LNCAP (cell line): ENCODE data around the gene NNMT.

Experiments used
- TF ChIP-seq, protein P1 (sequence below): fragments of 450-650 bp; IDR thresholded peaks from 2 replicates; pipeline ENCODE4 v1.5.1; 2017; ENCODE audit warnings: mild to moderate bottlenecking

Gene NNMT

DNA sequence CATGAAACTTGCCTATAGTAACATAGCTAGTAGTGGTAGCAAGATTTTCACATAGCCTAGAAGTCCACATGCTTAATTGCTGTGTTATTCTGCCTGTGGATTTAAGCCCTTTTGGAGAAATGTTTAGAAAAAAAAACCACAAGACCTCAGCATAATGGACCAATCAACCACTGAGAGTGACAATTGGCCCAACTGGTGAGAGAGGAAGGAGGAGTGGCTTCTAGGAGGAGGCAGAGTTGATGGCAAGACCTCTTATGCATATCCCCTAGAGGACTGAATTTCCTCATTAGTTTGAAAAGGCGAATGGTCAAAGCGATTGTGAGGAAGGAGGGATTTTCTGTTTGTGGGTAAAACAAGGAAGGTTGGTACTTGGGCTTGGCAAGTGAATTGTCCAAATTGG is 30.6 kb downstream of the NNMT start:
- TF ChIP-seq, protein P1, sequence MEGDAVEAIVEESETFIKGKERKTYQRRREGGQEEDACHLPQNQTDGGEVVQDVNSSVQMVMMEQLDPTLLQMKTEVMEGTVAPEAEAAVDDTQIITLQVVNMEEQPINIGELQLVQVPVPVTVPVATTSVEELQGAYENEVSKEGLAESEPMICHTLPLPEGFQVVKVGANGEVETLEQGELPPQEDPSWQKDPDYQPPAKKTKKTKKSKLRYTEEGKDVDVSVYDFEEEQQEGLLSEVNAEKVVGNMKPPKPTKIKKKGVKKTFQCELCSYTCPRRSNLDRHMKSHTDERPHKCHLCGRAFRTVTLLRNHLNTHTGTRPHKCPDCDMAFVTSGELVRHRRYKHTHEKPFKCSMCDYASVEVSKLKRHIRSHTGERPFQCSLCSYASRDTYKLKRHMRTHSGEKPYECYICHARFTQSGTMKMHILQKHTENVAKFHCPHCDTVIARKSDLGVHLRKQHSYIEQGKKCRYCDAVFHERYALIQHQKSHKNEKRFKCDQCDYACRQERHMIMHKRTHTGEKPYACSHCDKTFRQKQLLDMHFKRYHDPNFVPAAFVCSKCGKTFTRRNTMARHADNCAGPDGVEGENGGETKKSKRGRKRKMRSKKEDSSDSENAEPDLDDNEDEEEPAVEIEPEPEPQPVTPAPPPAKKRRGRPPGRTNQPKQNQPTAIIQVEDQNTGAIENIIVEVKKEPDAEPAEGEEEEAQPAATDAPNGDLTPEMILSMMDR, result no peak

DNA sequence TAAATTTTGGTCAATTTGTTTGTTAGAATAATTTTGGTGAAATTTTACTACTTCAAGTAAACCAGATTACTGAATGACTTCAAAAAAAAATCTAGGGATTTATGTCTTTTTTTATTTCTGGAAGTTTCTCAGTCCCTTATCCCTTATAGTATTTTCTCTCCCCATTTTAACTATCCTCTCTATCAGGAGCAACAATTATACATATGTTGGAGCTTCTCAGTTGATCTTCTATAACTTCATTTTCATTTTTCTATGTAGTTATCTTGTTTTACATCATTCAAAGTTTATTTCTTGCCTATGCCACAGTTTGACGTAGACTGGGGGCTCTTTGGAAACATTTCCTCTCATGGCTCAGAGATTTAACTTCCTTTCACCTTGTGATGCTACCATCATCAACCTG is 34.2 kb downstream of the NNMT start:
- TF ChIP-seq, protein P1, result no peak

DNA sequence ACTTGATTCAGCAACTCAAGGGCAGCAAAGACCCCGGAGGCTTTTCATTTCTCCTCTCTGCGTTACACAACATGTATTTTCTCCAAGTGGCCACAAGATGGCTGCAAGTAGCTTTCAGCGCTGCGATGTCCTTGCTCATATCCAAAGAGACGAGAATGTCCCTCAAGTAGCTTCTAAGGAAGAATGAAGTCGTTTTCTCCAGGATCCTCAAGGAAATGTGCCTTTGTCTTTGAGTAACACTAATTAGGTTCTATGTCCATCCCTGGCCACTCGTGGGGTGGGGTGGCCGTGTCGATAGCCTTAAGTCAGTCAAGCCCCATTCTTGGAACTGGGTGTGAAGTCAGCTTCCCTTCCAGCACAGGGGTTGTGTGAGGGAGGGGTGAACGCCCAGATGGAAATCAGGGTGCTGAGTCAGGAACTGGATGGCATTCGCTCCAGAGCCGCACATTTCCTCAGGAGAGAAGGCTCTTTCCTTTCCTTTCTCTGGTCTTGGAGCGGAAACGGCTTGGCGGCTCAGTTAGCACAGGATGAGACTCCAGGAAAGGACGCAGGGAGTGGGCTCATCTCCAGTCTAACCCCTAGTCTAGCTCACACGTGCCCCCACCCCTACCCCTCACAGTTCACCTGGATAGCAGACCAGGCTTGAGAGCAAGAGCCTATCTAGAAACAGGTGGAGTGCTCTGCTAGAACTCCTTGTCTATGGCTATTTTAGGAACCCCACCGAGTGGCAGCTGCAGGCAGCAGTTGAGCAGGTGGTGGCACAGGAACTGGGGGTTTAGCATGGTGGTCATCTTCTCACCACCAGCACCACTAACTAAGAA is 44.3 kb downstream of the NNMT start:
- TF ChIP-seq, protein P1, result peak; percentile 84

DNA sequence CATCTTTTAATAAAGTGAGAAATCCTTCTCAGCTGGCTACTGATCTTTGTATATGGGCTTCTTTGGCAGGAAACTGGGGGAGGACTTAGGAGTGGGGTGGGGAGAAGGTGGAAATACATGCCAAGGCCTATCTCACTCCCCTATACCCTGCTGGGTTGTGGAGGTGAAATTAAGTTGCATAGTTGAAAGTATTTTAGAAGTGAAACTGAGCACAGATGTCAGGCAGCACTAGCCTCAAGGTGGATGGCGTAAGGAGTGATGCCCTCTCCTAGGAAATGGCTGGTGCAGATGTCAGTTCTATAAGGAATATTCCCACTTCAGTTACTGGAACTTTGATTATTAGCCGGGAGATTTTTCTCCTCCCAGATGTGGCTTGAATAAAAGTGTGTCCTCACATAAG is 46.3 kb downstream of the NNMT start:
- TF ChIP-seq, protein P1, result no peak

DNA sequence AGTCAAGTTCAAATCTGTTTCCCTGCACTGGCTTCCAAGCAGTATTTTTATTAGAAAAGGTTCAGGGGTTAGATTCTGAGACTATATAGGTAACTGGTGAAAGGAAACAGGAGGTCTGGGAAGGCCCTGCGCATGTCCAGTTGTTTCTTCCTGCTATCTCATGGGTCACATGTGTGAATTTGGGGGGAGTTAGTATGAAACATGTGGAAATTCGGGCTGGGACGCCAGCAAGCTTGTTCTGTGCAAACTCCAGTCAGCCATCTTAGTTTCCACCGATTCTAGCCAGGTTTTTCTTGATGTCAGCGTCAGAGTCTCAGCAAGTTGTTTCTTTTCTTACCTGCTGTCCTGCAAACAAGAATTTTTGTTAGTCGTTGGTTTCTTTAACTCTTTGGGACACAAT is 46.8 kb downstream of the NNMT start:
- TF ChIP-seq, protein P1, result no peak

DNA sequence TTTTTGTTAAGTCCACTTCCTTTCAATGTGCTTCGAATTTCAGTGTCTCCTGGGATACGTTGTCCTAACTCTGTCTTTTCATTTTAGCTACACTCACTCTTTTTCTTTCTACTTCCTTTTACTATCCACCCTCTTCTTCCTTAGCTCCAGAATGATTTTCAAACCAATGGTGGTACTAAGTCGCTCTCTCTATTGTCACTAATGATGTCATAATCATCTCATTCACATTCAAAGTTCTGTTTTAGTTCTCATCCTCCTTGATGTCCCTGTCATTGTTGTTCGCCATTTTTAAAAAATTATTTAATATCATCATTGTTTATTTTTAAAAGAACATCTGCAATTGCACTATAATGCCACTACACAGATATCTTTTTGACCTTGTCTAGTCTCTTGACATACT is 47.3 kb downstream of the NNMT start:
- TF ChIP-seq, protein P1, result no peak

DNA sequence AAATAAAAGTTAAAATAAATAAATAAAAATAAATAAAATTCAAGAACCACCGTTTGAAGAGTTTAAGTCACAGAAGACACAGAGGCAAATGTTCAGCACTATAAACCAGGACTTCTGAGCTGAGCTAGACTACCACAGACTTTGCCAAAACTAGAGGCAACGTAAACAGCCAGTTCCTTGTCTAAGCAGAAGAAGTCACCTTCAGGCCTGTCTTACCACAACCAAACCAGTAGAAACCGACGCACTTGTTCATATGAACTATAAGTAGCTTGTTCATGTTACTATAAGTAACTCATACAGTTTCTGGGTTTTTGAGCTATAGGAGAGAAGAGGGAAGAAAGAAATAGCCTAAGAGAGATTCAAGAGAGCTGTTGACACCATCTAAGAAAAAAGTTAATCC is 48.3 kb downstream of the NNMT start:
- TF ChIP-seq, protein P1, result no peak
